Tibial artery (tissue), 4 donors: ENCODE measurements around the gene SORBS2.

ENCODE experiments used
- DNase-seq, 2 donors: peaks; one replicate each; pipeline ENCODE4 v3.0.0-alpha.2; 2019
- H3K27ac ChIP-seq, 2 donors: fragments of 200-600 bp; sonication (generic) in 1 of 2; 1 replicate in 1 of 2; 2 replicates in 1 of 2; pipeline ENCODE4 v1.5.1; 2018 to 2019; ENCODE audit warnings: mild to moderate bottlenecking in 1 of 2
- H3K27me3 ChIP-seq, 2 donors: fragments of 200-600 bp; sonication (generic) in 1 of 2; one replicate each; pipeline versions ENCODE4 v1.5.1 to v1.6.0; 2016 to 2019
- H3K36me3 ChIP-seq, 3 donors: fragments of 200-600 bp; sonication (generic) in 2 of 3; one replicate each; pipeline ENCODE4 v1.5.1; 2016 to 2019; ENCODE audit warnings: mild to moderate bottlenecking in 2 of 3
- H3K4me1 ChIP-seq, 4 donors: fragments of 200-600 bp; sonication (generic) in 2 of 4; 1 replicate in 3 of 4; 2 replicates in 1 of 4; pipeline ENCODE4 v1.5.1; 2016 to 2019
- H3K4me3 ChIP-seq, 2 donors: fragments of 200-600 bp; sonication (generic) in 1 of 2; 1 replicate in 1 of 2; 2 replicates in 1 of 2; pipeline ENCODE4 v1.5.1; 2018 to 2019; ENCODE audit warnings: mild to moderate bottlenecking in 2 of 2
- H3K9me3 ChIP-seq, 3 donors: fragments of 200-600 bp; sonication (generic) in 1 of 3; one replicate each; pipeline ENCODE4 v1.5.1; 2016 to 2019
- CTCF ChIP-seq, 2 experiments: fragments of 200-600 bp in 1 of 2; fragments of 450-650 bp in 1 of 2; IDR thresholded peaks; one replicate each; pipeline ENCODE4 v1.5.1; 2017 to 2019; ENCODE audit warnings: antibody characterized with exemption in 2 of 2, mild to moderate bottlenecking in 1 of 2, moderate library complexity in 1 of 2
- intact Hi-C: fragments of 100-400 bp; cut with DNase I; formaldehyde crosslinking; loops from one replicate; pipeline ENCODE4 v1.15.0; 2023; ENCODE audit warnings: low total_unique reads

The SORBS2 gene

GRCh38 chr4:185796176-185796575 is 15.8 kb downstream of the SORBS2 start:
- Histone ChIP-seq H3K9me3 (no peaks in the 10 kb centered on the region), H3K27me3 (no peaks in the 10 kb centered on the region), H3K4me1 (peaks cover 0 to 66% (median 19%) of the 10 kb centered on the region in 4 donors), H3K36me3 (no peaks in the 10 kb centered on the region), H3K4me3 (no peak overlapping the region), H3K27ac (peak overlapping the region; percentile 49 to 73)
- no peak for DNase-seq
- TF ChIP-seq CTCF (IDR thresholded peaks at IDR 0.05), result no peak
- intact Hi-C loops, result no loop called here

DNA sequence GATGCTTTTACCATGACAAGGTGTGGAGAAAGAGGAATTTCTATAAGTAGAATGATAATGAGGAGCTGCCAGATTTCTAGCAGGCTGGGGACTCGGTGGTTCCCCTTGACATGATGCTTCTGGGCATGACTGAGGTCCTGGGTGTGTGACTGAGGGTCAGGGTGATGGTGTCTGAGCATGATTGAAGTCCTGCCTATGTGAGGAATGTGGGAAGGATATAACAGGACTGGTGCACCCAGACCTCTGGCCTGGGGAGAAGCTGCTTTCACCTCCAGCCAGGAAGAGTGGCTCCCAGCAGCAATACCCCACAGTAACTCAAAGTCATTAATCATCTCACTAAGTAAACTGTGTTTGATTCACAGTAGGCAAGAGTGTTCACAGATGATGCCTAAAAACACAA is 17.4 kb downstream of the SORBS2 start:
- no peak for TF ChIP-seq CTCF (IDR thresholded peaks at IDR 0.05)
- Histone ChIP-seq H3K4me1 (peaks cover 0 to 66% (median 19%) of the 10 kb centered on the region in 4 donors), H3K36me3 (no peaks in the 10 kb centered on the region), H3K27ac (peak overlapping the region; percentile 47 to 73), H3K27me3 (no peaks in the 10 kb centered on the region), H3K9me3 (no peaks in the 10 kb centered on the region), H3K4me3 (no peak overlapping the region)
- intact Hi-C loops, result no loop called here
- no peak for DNase-seq

DNA sequence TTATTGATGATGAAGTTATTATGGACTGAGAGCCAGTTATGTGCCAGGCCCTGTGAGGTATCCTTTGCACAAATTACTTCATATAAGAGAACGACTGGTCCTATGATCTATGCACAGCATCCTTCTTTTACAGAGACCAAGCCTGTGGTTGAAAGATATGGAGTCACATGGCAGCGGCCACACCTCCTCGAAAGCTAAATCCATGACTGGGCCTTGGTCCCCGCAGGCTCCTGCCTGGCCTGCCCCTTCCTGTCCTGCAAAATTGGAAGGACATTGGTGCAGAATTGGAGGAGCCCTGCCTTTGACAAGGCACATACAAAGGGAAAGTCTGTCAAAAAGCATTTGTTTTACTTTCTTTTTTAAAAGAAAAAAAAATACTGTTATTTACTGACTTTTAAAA is 18.3 kb downstream of the SORBS2 start:
- intact Hi-C loops, result no loop called here
- Histone ChIP-seq H3K36me3 (no peaks in the 10 kb centered on the region), H3K9me3 (no peaks in the 10 kb centered on the region), H3K4me1 (peaks cover 0 to 58% (median 19%) of the 10 kb centered on the region in 4 donors), H3K27me3 (no peaks in the 10 kb centered on the region), H3K4me3 (no peak overlapping the region), H3K27ac (peak overlapping the region; percentile 47 to 73)
- TF ChIP-seq CTCF (IDR thresholded peaks at IDR 0.05), result no peak
- no peak for DNase-seq

- Histone ChIP-seq H3K4me3 (no peak overlapping the region), H3K9me3 (no peaks in the 10 kb centered on the region), H3K36me3 (no peaks in the 10 kb centered on the region), H3K4me1 (peaks cover 0 to 52% (median 19%) of the 10 kb centered on the region in 4 donors), H3K27ac (peak overlapping the region; percentile 47 to 73), H3K27me3 (no peaks in the 10 kb centered on the region)
- TF ChIP-seq CTCF (IDR thresholded peaks at IDR 0.05), result no peak
- DNase-seq, result no peak
- intact Hi-C loops, result no loop called here
Observed at GRCh38 chr4:185793116-185793485, 18.9 kb downstream of the SORBS2 start.

DNA sequence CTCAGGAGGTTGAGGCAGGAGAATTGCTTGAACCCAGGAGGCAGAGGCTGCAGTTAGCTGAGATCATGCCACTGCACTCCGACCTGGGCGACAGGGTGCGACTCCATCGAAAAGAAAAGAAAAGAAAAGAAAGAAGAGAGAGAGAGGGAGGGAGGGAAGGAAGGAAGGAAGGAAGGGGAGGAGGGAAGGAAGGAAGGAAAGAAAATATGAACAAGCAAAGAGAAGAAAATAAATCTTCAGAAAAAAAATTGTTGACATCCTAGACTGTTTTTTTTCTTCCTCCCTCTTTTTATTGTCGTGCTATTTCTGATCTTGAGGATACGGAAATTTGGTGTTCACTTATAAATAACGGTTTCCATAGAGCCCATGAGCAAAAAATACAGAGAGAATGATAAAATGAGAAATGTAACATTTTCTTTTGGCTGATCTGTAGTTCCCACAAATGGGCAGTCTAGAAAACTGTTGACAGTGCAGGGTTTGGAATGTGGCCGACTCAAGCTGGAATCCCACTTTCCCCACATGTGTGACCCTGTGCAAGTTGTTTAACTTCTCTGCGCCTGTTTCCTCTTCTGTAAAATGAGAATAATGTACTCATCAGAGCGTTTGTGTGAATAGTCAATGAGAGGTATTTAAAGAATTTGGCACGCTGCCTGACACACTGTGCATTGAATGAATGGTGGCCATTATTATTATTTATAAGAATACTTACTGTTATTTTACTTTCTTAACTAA is 19.4 kb downstream of the SORBS2 start:
- Histone ChIP-seq H3K36me3 (no peaks in the 10 kb centered on the region), H3K4me3 (no peak overlapping the region), H3K4me1 (peaks cover 0 to 46% (median 19%) of the 10 kb centered on the region in 4 donors), H3K27ac (peak overlapping the region; percentile 55 to 73), H3K27me3 (no peaks in the 10 kb centered on the region), H3K9me3 (no peaks in the 10 kb centered on the region)
- intact Hi-C loops, result no loop called here
- no peak for DNase-seq
- no peak for TF ChIP-seq CTCF (IDR thresholded peaks at IDR 0.05)
